H9 (cell line): ENCODE data around the gene S100A2. TPM values are rescaled to one million over a fixed set of nuclear protein-coding genes. Genes with fewer than 3 reads are reported as not detected.

Source experiments
- DNase-seq: peaks from one replicate; pipeline ENCODE4 v3.0.0-alpha.2; 2017
- H2AFZ ChIP-seq: one replicate; pipeline ENCODE4 v1.6.1; 2013; ENCODE audit warnings: mild to moderate bottlenecking, low read length, control low read depth, moderate library complexity
- H2AK5ac ChIP-seq: 2 replicates; pipeline ENCODE4 v1.6.1; 2013; ENCODE audit warnings: low read length, control low read depth, mixed read lengths; ENCODE audit not compliant: insufficient read length
- H2BK120ac ChIP-seq: one replicate; pipeline ENCODE4 v1.6.1; 2013; ENCODE audit warnings: low read depth, mild to moderate bottlenecking, low read length, control low read depth, inconsistent platforms; ENCODE audit not compliant: poor library complexity, severe bottlenecking
- H2BK12ac ChIP-seq: 2 replicates; pipeline ENCODE4 v1.6.1; 2013; ENCODE audit warnings: low read length, control low read depth, mixed read lengths, low read depth; ENCODE audit not compliant: insufficient read length
- H2BK15ac ChIP-seq: 2 replicates; pipeline ENCODE4 v1.6.1; 2013; ENCODE audit warnings: low read depth, low read length, control low read depth
- H2BK20ac ChIP-seq: one replicate; pipeline ENCODE4 v1.6.1; 2013; ENCODE audit warnings: low read depth, mild to moderate bottlenecking, low read length, control low read depth, inconsistent platforms; ENCODE audit not compliant: poor library complexity, severe bottlenecking
- H2BK5ac ChIP-seq: 2 replicates; pipeline ENCODE4 v1.6.1; 2013; ENCODE audit warnings: low read length, control low read depth, mixed read lengths; ENCODE audit not compliant: insufficient read length
- H3K14ac ChIP-seq: 2 replicates; pipeline ENCODE4 v1.6.1; 2013; ENCODE audit warnings: low read length, control low read depth; ENCODE audit not compliant: insufficient read depth
- H3K18ac ChIP-seq: 2 replicates; pipeline ENCODE4 v1.6.1; 2013; ENCODE audit warnings: low read depth, mild to moderate bottlenecking, mixed read lengths, low read length, control low read depth; ENCODE audit not compliant: insufficient read length
- H3K23ac ChIP-seq: 2 replicates; pipeline ENCODE4 v1.6.1; 2013; ENCODE audit warnings: low read length, control low read depth, mixed read lengths, low read depth; ENCODE audit not compliant: insufficient read length
- H3K23me2 ChIP-seq: 2 replicates; pipeline ENCODE4 v1.6.1; 2013; ENCODE audit warnings: low read depth, mild to moderate bottlenecking, mixed read lengths, low read length, control low read depth; ENCODE audit not compliant: insufficient read length, poor library complexity, severe bottlenecking
- H3K27ac ChIP-seq: 2 replicates; pipeline ENCODE4 v1.5.1; 2013; ENCODE audit warnings: low read length, control low read depth, mixed read lengths, low read depth; ENCODE audit not compliant: insufficient read length
- H3K27me3 ChIP-seq: 2 replicates; pipeline ENCODE4 v1.6.1; 2013; ENCODE audit warnings: low read length, control low read depth, inconsistent platforms; ENCODE audit not compliant: insufficient read depth
- H3K4ac ChIP-seq: 2 replicates; pipeline ENCODE4 v1.6.1; 2013; ENCODE audit warnings: low read depth, mild to moderate bottlenecking, control low read depth, inconsistent platforms, low read length, moderate library complexity
- H3K4me1 ChIP-seq: 2 replicates; pipeline ENCODE4 v1.6.1; 2013; ENCODE audit warnings: low read length, control low read depth, inconsistent platforms; ENCODE audit not compliant: insufficient read depth
- H3K4me2 ChIP-seq: 2 replicates; pipeline ENCODE4 v1.6.1; 2013; ENCODE audit warnings: low read length, control low read depth, mixed read lengths; ENCODE audit not compliant: insufficient read length, insufficient read depth
- H3K56ac ChIP-seq: 2 replicates; pipeline ENCODE4 v1.6.1; 2013; ENCODE audit warnings: low read depth, mild to moderate bottlenecking, mixed read lengths, low read length, control low read depth; ENCODE audit not compliant: insufficient read length
- H3K79me1 ChIP-seq: 2 replicates; pipeline ENCODE4 v1.6.1; 2013; ENCODE audit warnings: low read depth, mild to moderate bottlenecking, moderate library complexity, low read length, control low read depth, inconsistent platforms; ENCODE audit not compliant: insufficient read depth, poor library complexity, severe bottlenecking
- H3K79me2 ChIP-seq: 2 replicates; pipeline ENCODE4 v1.6.1; 2013; ENCODE audit warnings: low read length, control low read depth, inconsistent platforms; ENCODE audit not compliant: insufficient read depth
- H3K9ac ChIP-seq: 2 replicates; pipeline ENCODE4 v1.6.1; 2013; ENCODE audit warnings: low read length, control low read depth, mixed read lengths; ENCODE audit not compliant: insufficient read length; ENCODE audit errors: extremely low read depth
- H3K9me3 ChIP-seq: one replicate; pipeline ENCODE4 v1.6.1; 2013; ENCODE audit warnings: low read depth, low read length, inconsistent platforms; ENCODE audit not compliant: control insufficient read depth
- H3T11ph ChIP-seq: one replicate; pipeline ENCODE4 v1.6.1; 2013; ENCODE audit warnings: mild to moderate bottlenecking, low read length, control low read depth, inconsistent platforms
- H4K20me1 ChIP-seq: one replicate; pipeline ENCODE4 v1.6.1; 2013; ENCODE audit not compliant: control insufficient read depth, insufficient read length, insufficient read depth
- H4K5ac ChIP-seq: 2 replicates; pipeline ENCODE4 v1.6.1; 2013; ENCODE audit warnings: low read depth, mild to moderate bottlenecking, mixed read lengths, low read length, control low read depth; ENCODE audit not compliant: insufficient read length
- H4K8ac ChIP-seq: replicated peaks from 2 replicates; pipeline ENCODE4 v1.6.1; 2013; ENCODE audit warnings: low read length, control low read depth, mixed read lengths, low read depth; ENCODE audit not compliant: insufficient read length
- H4K91ac ChIP-seq: 2 replicates; pipeline ENCODE4 v1.6.1; 2013; ENCODE audit warnings: low read depth, mild to moderate bottlenecking, moderate library complexity, mixed read lengths, low read length, control low read depth; ENCODE audit not compliant: insufficient read length
- H3K27ac Mint-ChIP-seq, 3 experiments: 2 replicates in 2 of 3; 3 replicates in 1 of 3; pipeline ENCODE4 v1.8.0; 2020 to 2021; ENCODE audit warnings: mixed read lengths in 3 of 3, mild to moderate bottlenecking in 1 of 3, moderate library complexity in 1 of 3
- H3K27me3 Mint-ChIP-seq: 2 replicates; pipeline ENCODE4 v1.8.0; 2021; ENCODE audit warnings: low read depth, mild to moderate bottlenecking, moderate library complexity, mixed read lengths
- H3K36me3 Mint-ChIP-seq, 3 experiments: 2 replicates in 2 of 3; 3 replicates in 1 of 3; pipeline ENCODE4 v1.8.0; 2020 to 2021; ENCODE audit warnings: low read depth in 3 of 3, mixed read lengths in 3 of 3; ENCODE audit not compliant: insufficient read depth in 1 of 3
- H3K4me1 Mint-ChIP-seq, 2 experiments: 2 replicates each; pipeline ENCODE4 v1.8.0; 2020; ENCODE audit warnings: mixed read lengths in 2 of 2
- H3K4me3 Mint-ChIP-seq, 2 experiments: 2 replicates in 1 of 2; 3 replicates in 1 of 2; pipeline ENCODE4 v1.8.0; 2020 to 2021; ENCODE audit warnings: mild to moderate bottlenecking in 2 of 2, mixed read lengths in 2 of 2, moderate library complexity in 1 of 2
- H3K9me3 Mint-ChIP-seq, 2 experiments: 2 replicates in 1 of 2; 3 replicates in 1 of 2; pipeline ENCODE4 v1.8.0; 2020; ENCODE audit warnings: mild to moderate bottlenecking in 2 of 2, mixed read lengths in 2 of 2, moderate library complexity in 1 of 2
- WGBS: extraction: QIAGEN DNeasy Blood & Tissue Kit; methylation state at CpG from one replicate; pipeline ENCODE4 v1.1.7; 2013; ENCODE audit warnings: missing lambda C conversion rate, low lambda C conversion rate, mixed read lengths; ENCODE audit not compliant: insufficient read length; ENCODE audit errors: extremely low coverage; 5-methylcytosine and 5-hydroxymethylcytosine counted together
- total RNA-seq: library from RNA; stranded (reverse); gene quantifications from 2 replicates; pipeline ENCODE4 v1.2.1, GENCODE V29; 2021
- TF ChIP-seq, protein P1 (sequence below): fragments of 200-600 bp; sonication (generic); conservative IDR thresholded peaks from 3 replicates; pipeline ENCODE4 v1.8.0; 2021; ENCODE audit warnings: antibody characterized with exemption, mild to moderate bottlenecking

S100A2 gene
- total RNA-seq, 1 experiment from 2014 or later = 0.57 TPM

DNA sequence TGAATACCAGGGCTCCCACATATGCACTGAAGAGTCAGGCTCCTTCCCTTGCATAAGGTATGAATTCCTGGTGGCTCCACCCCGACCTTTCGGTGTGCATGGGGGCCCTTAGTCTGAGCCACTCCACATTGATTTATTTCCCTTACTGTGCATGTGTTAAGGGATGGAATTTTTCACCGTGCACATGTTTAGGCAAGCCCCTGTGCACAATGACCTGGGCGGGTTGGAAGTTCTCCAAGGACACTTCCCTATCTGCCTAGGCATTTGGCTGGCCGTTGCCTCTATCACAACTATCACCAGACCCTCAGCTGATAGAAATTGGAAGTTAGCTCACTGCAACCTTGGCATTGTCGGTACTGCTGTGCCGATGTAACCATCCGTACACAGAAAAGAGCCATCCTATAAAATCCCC is 39.5 kb downstream of the S100A2 start:
- H3K56ac ChIP-seq = no peak overlapping the region
- no peak overlapping the region for H2BK15ac ChIP-seq
- no peaks in the 10 kb centered on the region for H3K23me2 ChIP-seq
- H3K4me2 ChIP-seq = no peak overlapping the region
- H4K8ac ChIP-seq = no peak overlapping the region
- no peak overlapping the region for H3T11ph ChIP-seq
- no peak overlapping the region for H2BK5ac ChIP-seq
- H3K9me3 ChIP-seq = no peaks in the 10 kb centered on the region
- H3K27ac ChIP-seq = no peak overlapping the region
- H3K4ac ChIP-seq = no peak overlapping the region
- Mint-ChIP-seq H3K4me1 (peaks cover 25 to 27% of the 10 kb centered on the region in 2 experiments), H3K9me3 (peaks cover 2 to 3% of the 10 kb centered on the region in 2 experiments; a peak in 3 of 5 replicates), H3K27ac (no peak overlapping the region), H3K27me3 (peaks cover 11% of the 10 kb centered on the region), H3K4me3 (no peak overlapping the region), H3K36me3 (0 out of 7 replicates have a peak, but pooled peaks cover 0 to 2% (median 0%) of the 10 kb centered on the region in 3 experiments)
- no peaks in the 10 kb centered on the region for H3K79me1 ChIP-seq
- H2BK20ac ChIP-seq = no peak overlapping the region
- no peak overlapping the region for H2BK12ac ChIP-seq
- no peaks in the 10 kb centered on the region for H4K20me1 ChIP-seq
- no peak overlapping the region for H2AFZ ChIP-seq
- TF ChIP-seq, protein P1, sequence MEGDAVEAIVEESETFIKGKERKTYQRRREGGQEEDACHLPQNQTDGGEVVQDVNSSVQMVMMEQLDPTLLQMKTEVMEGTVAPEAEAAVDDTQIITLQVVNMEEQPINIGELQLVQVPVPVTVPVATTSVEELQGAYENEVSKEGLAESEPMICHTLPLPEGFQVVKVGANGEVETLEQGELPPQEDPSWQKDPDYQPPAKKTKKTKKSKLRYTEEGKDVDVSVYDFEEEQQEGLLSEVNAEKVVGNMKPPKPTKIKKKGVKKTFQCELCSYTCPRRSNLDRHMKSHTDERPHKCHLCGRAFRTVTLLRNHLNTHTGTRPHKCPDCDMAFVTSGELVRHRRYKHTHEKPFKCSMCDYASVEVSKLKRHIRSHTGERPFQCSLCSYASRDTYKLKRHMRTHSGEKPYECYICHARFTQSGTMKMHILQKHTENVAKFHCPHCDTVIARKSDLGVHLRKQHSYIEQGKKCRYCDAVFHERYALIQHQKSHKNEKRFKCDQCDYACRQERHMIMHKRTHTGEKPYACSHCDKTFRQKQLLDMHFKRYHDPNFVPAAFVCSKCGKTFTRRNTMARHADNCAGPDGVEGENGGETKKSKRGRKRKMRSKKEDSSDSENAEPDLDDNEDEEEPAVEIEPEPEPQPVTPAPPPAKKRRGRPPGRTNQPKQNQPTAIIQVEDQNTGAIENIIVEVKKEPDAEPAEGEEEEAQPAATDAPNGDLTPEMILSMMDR = no peak
- H3K23ac ChIP-seq = no peak overlapping the region
- H4K91ac ChIP-seq = no peak overlapping the region
- H4K5ac ChIP-seq = no peak overlapping the region
- DNase-seq = no peak
- no peaks in the 10 kb centered on the region for H3K27me3 ChIP-seq
- no peaks in the 10 kb centered on the region for H3K79me2 ChIP-seq
- H2BK120ac ChIP-seq = no peak overlapping the region
- H3K18ac ChIP-seq = no peak overlapping the region
- no peak overlapping the region for H3K9ac ChIP-seq
- H3K4me1 ChIP-seq = peaks cover 6% of the 10 kb centered on the region; the same call in 1 of the 2 replicates
- H2AK5ac ChIP-seq = no peak overlapping the region
- H3K14ac ChIP-seq = no peak overlapping the region
- WGBS = no CpG with 5 or more reads among the region's 8 CpGs
